Bronchial epithelial cell (primary cell): ENCODE data around the gene DOK5. TPM values are rescaled to one million over a fixed set of nuclear protein-coding genes. Genes with fewer than 3 reads are reported as not detected.

Source experiments
- DNase-seq: peaks from one replicate; pipeline ENCODE4 v3.0.0-alpha.2; 2010; ENCODE audit warnings: low read depth
- FAIRE-seq: peaks from 2 replicates; lab custom pipeline; 2011; peaks lifted over from hg19 to GRCh38; lab: Jason Lieb, UNC
- H3K27me3 ChIP-seq: 2 replicates; pipeline ENCODE4 v1.5.1; 2011; ENCODE audit warnings: low read length; ENCODE audit not compliant: control insufficient read depth, insufficient read depth
- H3K36me3 ChIP-seq: 2 replicates; pipeline ENCODE4 v1.5.1; 2011; ENCODE audit warnings: low read length; ENCODE audit not compliant: control insufficient read depth, insufficient read depth
- H3K4me3 ChIP-seq: 2 replicates; pipeline ENCODE4 v1.5.1; 2011; ENCODE audit warnings: mild to moderate bottlenecking, low read depth, low read length, control low read depth
- total RNA-seq: library from RNA; depleted of rRNA; stranded (reverse); fragments of >200 nt; gene quantifications from 2 replicates; pipeline ENCODE4 v1.2.1, GENCODE V29; 2014
- TF ChIP-seq, protein P1 (sequence below): IDR thresholded peaks from 2 replicates; pipeline ENCODE4 v1.5.1; 2011; ENCODE audit warnings: mild to moderate bottlenecking, moderate library complexity, low read length, control low read depth, inconsistent platforms; ENCODE audit not compliant: insufficient read depth, severe bottlenecking

DOK5 gene
- total RNA-seq, 1 donor from 2014 or later = not detected

- H3K4me3 ChIP-seq = no peak overlapping the region
- TF ChIP-seq, protein P1, sequence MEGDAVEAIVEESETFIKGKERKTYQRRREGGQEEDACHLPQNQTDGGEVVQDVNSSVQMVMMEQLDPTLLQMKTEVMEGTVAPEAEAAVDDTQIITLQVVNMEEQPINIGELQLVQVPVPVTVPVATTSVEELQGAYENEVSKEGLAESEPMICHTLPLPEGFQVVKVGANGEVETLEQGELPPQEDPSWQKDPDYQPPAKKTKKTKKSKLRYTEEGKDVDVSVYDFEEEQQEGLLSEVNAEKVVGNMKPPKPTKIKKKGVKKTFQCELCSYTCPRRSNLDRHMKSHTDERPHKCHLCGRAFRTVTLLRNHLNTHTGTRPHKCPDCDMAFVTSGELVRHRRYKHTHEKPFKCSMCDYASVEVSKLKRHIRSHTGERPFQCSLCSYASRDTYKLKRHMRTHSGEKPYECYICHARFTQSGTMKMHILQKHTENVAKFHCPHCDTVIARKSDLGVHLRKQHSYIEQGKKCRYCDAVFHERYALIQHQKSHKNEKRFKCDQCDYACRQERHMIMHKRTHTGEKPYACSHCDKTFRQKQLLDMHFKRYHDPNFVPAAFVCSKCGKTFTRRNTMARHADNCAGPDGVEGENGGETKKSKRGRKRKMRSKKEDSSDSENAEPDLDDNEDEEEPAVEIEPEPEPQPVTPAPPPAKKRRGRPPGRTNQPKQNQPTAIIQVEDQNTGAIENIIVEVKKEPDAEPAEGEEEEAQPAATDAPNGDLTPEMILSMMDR = no peak
- FAIRE-seq = no peak
- H3K27me3 ChIP-seq = no peaks in the 10 kb centered on the region
- no peaks in the 10 kb centered on the region for H3K36me3 ChIP-seq
- DNase-seq = no peak
Measured at GRCh38 chr20:54681869-54682268, 206.5 kb downstream of the DOK5 start.

- DNase-seq = no peak
- H3K27me3 ChIP-seq = no peaks in the 10 kb centered on the region
- no peak overlapping the region for H3K4me3 ChIP-seq
- TF ChIP-seq, protein P1 = no peak
- no peak for FAIRE-seq
- H3K36me3 ChIP-seq = no peaks in the 10 kb centered on the region
Measured at GRCh38 chr20:54688476-54688875, 213.1 kb downstream of the DOK5 start.

GRCh38 chr20:54690323-54690722, 214.9 kb downstream of the DOK5 start:
- Histone ChIP-seq H3K4me3 (no peak overlapping the region), H3K36me3 (no peaks in the 10 kb centered on the region), H3K27me3 (no peaks in the 10 kb centered on the region)
- TF ChIP-seq, protein P1 = no peak
- DNase-seq (no peak), FAIRE-seq (no peak)

- H3K4me3 ChIP-seq = no peak overlapping the region
Measured at GRCh38 chr20:54691327-54691726, 215.9 kb downstream of the DOK5 start.

GRCh38 chr20:54692168-54692887, 216.9 kb downstream of the DOK5 start:
- H3K27me3 ChIP-seq = no peaks in the 10 kb centered on the region
- H3K4me3 ChIP-seq = no peak overlapping the region
- H3K36me3 ChIP-seq = no peaks in the 10 kb centered on the region
- FAIRE-seq (no peak), DNase-seq (no peak)
- TF ChIP-seq, protein P1 = no peak

More at GRCh38 chr20:54691327-54691726, 215.9 kb downstream of the DOK5 start:
- TF ChIP-seq, protein P1 = no peak
- Histone ChIP-seq H3K27me3 (no peaks in the 10 kb centered on the region), H3K36me3 (no peaks in the 10 kb centered on the region)
- no peak for DNase-seq
- no peak for FAIRE-seq
